ENCODE results near the gene RANBP10.

The RANBP10 gene

GRCh38 chr16:67674851-67675578 is 131.3 kb downstream of the RANBP10 start:
- Histone ChIP-seq H3K27me3 (ENCODE audit: low read length) (no peaks in the 10 kb centered on the region), H3F3A (ENCODE audit: insufficient read depth) (no peaks in the 10 kb centered on the region), H3K79me2 (ENCODE audit: insufficient read depth, low read length) (no peaks in the 10 kb centered on the region), H4K20me1 (ENCODE audit: low read depth, low read length) (no peaks in the 10 kb centered on the region), H3K9me2 (replicated peaks; ENCODE audit: insufficient read depth, low read length) (no peaks in the 10 kb centered on the region), H2AFZ (ENCODE audit: low read depth, low read length, severe bottlenecking) (no peak overlapping the region), H3K9ac (ENCODE audit: low read length) (no peak overlapping the region), H3K27ac (ENCODE audit: low read depth, low read length) (no peak overlapping the region), H3K4me2 (ENCODE audit: low read depth, low read length, poor library complexity, severe bottlenecking) (no peak overlapping the region), H3K9me3 (ENCODE audit: insufficient read depth, low read length) (no peaks in the 10 kb centered on the region), H3K36me3 (ENCODE audit: low read length) (no peaks in the 10 kb centered on the region), H3K4me3 (ENCODE audit: insufficient read depth, low read length, poor library complexity, severe bottlenecking) (no peak overlapping the region)
- no peak for TF ChIP-seq CTCF (IDR thresholded peaks at IDR 0.05; ENCODE audit: insufficient read depth, low read length, poor library complexity, severe bottlenecking)
- no peak for TF ChIP-seq EZH2phosphoT487 (conservative IDR thresholded peaks at IDR 0.05; ENCODE audit: low read length)

GRCh38 chr16:67673712-67674580 is 132.4 kb downstream of the RANBP10 start:
- H3K9me3 ChIP-seq (ENCODE audit: insufficient read depth, low read length), result no peaks in the 10 kb centered on the region
- no peaks in the 10 kb centered on the region for H3K27me3 ChIP-seq (ENCODE audit: low read length)
- no peaks in the 10 kb centered on the region for H3K9me2 ChIP-seq (replicated peaks; ENCODE audit: insufficient read depth, low read length)
- H4K20me1 ChIP-seq (ENCODE audit: low read depth, low read length), result no peaks in the 10 kb centered on the region
- no peak overlapping the region for H3K9ac ChIP-seq (ENCODE audit: low read length)
- no peak overlapping the region for H3K4me3 ChIP-seq (ENCODE audit: insufficient read depth, low read length, poor library complexity, severe bottlenecking)
- H3K36me3 ChIP-seq (ENCODE audit: low read length), result no peaks in the 10 kb centered on the region
- no peak overlapping the region for H3K27ac ChIP-seq (ENCODE audit: low read depth, low read length)
- H3K79me2 ChIP-seq (ENCODE audit: insufficient read depth, low read length), result no peaks in the 10 kb centered on the region
- H2AFZ ChIP-seq (ENCODE audit: low read depth, low read length, severe bottlenecking), result no peak overlapping the region
- TF ChIP-seq EZH2phosphoT487 (conservative IDR thresholded peaks at IDR 0.05; ENCODE audit: low read length) (no peak), CTCF (IDR thresholded peaks at IDR 0.05; ENCODE audit: insufficient read depth, low read length, poor library complexity, severe bottlenecking) (no peak)
- no peaks in the 10 kb centered on the region for H3F3A ChIP-seq (ENCODE audit: insufficient read depth)
- no peak overlapping the region for H3K4me2 ChIP-seq (ENCODE audit: low read depth, low read length, poor library complexity, severe bottlenecking)
